Measurements from ENCODE around the gene PRDM7.
A peak's percentile ranks its signal among the peaks of the same experiment; 100 is the strongest.
"Not testable (repeated sequence)": the region's sequence is repeated elsewhere in the genome, so short reads cannot be mapped to it uniquely, and the experiment has no call there.

PRDM7 gene

DNA sequence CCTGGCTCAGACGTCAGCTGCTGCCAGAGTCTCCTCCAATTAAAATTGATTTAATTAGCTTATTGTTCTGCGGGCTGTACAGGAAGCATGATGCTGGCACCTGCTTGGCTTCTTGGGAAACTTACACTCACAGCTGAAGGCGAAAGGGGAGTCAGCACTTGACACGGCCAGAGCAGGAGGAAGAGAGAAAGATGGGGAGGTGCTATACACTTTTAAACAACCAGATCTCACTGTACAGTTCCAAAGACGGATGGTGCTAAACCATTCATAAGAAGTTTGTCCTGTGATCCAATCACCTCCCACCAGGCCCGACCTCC lies 1.4 kb upstream of the PRDM7 start:
- no peak for DNase-seq
- in situ Hi-C loops (cut with HindIII; ENCODE audit: low pct_ligation_motif_present, low pct_unique_long_range_greater_than_20kb, low sequenced_read_pairs), result no loop called here

DNA sequence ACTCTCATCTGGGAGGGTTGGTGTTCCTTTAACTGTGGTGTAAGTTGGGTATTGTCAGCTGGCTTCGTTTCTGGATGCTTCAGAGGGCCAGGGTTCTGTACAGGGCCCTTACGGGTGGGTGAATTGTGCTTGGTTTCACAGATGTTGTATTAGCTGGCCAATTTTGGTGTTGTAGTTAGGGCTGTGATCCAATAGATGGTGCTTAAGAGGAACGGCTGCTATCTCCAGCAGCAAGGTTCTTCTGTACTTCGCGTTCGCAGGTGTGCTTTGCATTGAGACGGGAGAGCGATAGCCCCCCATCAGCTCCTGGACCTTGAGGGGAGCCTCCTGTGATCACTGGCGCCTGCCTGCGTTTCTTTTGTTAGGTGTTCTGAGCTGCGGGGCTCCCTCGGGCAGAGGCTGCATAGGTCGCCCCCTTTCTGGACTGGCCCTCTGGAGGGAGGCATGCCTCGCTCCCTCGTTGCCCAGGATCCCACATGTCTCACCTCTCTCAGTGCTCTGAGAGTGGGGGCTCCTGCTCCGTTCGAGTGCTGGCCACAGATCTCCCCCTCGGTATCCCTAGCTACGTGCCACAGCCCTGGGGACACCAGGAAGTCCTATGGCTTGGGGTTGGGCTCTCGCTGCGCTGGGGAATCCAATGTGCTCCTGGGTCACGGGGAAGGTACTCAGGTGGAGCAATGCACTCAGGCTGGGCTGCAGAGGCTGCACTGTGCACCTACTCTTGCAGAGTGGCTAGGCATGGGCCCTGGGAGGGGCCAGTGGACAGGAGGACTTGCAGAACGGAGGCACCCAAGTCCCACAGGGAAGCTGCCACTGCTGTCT lies 837 bp upstream of the PRDM7 start:
- in situ Hi-C loops (cut with HindIII; ENCODE audit: low pct_ligation_motif_present, low pct_unique_long_range_greater_than_20kb, low sequenced_read_pairs), result no loop called here
- DNase-seq, result peak; percentile 46

DNA sequence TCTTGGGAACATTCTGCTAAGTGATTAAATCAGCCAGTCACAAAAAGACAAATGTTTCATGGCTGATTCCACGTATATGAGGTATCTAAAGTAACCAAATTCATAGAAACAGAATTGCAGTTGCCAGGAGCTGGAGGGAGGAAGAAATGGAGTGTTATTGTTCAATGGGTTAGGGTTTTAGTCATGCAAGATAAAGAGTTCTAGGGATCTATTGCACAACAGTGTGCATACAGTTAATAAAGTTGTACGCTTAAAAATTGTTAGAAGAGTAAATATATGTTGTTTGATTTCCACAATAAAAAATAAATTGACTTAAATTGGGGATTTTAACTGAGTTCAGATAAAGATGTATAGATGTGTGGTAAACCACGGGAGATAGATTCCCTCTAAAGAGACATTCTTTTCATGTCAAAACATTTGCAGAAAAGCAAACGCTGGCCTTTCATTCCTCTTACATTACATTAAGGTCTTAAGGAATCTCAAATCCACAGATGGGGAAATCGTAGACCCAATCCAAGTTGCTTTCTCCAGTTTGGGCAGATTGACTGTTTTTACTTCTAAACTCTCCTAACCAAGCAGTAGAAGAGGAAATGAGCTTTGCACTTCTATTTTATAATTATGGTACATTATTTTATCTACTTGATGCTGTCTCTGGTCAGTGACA lies 4.6 kb downstream of the PRDM7 start:
- in situ Hi-C loops (cut with HindIII; ENCODE audit: low pct_ligation_motif_present, low pct_unique_long_range_greater_than_20kb, low sequenced_read_pairs), result no loop called here
- no peak for DNase-seq

GRCh38 chr16:90070440-90070839 lies 6.7 kb downstream of the PRDM7 start:
- DNase-seq, result no peak
- in situ Hi-C loops (cut with HindIII; ENCODE audit: low pct_ligation_motif_present, low pct_unique_long_range_greater_than_20kb, low sequenced_read_pairs), result no loop called here

DNA sequence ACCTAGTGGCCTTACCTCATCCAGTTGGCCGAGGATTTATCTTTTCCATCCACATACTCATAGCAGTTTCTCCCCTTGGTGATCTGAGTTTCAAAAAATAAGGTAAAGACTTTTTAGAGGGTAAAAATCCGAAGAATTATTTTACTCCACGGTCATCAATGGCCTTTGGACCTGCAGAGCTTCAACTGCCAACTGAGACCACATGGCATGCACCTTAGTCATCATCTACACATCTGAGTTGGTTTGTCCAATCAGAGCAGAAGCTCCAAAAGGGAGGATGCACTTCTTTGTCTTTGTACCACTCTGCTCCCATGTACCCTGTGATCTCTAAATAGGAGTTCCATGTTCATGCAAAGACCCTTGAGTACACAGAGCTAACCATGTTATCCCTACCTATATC lies 15.7 kb downstream of the PRDM7 start:
- in situ Hi-C loops (cut with HindIII; ENCODE audit: low pct_ligation_motif_present, low pct_unique_long_range_greater_than_20kb, low sequenced_read_pairs), result no loop called here
- no peak for DNase-seq

DNA sequence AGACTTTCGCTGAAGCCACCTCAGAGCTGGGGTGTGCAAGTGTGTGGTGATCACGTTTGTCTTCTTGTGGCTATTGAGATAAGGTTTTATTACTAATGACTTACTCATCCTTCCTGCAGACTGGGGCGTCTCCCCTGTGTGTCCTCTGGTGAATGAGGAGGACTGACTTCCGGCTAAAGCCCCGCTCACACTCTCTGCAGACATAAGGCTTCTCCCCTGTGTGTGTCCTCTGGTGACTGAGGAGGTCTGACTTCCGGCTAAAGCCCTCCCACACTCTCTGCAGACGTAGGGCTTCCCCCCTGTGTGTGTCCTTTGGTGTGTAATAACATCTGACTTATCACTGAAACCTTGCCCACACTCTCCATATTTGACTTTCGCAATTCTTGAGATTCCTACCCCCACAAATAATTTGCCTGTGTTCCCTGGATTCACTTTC lies 19.4 kb downstream of the PRDM7 start:
- in situ Hi-C loops (cut with HindIII; ENCODE audit: low pct_ligation_motif_present, low pct_unique_long_range_greater_than_20kb, low sequenced_read_pairs), result no loop called here

GRCh38 chr16:90056521-90056920 lies 20.6 kb downstream of the PRDM7 start:
- DNase-seq; in situ Hi-C loops (cut with HindIII; ENCODE audit: low pct_ligation_motif_present, low pct_unique_long_range_greater_than_20kb, low sequenced_read_pairs): not testable (repeated sequence)

More for the DNA sequence above, 19.4 kb downstream of the PRDM7 start:
- DNase-seq, result no peak

DNA sequence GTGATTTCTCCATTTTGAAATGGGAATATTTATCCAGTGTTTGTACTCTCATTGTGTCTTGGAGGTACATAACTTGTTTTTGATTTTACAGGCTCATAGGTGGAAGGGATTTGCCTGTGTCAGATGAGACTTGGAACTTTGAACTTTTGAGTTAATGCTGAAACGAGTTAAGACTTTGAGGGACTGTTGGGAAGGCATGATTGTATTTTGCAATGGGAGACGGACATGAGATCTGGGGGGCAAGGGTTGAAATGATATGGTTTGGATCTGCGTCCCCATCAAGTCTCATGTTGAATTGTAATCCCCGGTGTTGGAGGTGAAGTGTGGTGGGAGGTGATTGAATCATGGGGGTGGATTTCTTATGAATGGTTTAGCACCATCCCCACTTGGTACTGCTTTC lies 21.8 kb downstream of the PRDM7 start:
- no peak for DNase-seq
- in situ Hi-C loops (cut with HindIII; ENCODE audit: low pct_ligation_motif_present, low pct_unique_long_range_greater_than_20kb, low sequenced_read_pairs), result no loop called here

- in situ Hi-C loops (cut with HindIII; ENCODE audit: low pct_ligation_motif_present, low pct_unique_long_range_greater_than_20kb, low sequenced_read_pairs), result no loop called here
Observed at GRCh38 chr16:90054554-90054953, 22.6 kb downstream of the PRDM7 start.

DNA sequence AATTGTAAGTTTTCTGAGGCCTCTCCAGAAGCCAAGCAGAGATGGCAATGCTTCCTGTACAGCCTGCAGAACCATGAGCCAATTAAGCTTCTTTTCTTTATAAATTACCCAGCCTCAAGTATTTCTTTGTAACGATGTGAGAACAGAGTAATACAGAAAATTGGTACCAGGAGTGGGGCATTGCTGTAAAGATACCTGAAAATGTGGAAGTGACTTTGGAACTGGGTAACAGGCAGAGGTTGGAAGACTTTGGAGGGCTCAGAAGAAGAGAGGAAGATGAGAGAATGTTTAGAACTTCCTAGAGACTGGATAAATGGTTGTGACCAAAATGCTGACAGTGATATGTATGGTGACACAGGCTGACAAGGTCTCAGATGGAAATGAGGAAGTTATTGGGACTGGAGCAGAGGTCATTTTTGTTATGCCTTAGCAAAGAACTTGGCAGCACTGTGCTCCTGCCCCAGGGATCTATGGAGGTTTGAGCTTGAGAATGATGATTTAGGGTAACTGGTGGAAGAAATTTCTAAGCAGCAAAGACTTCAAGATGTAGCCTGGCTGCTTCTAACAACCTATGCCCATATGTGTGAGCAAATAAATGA lies 23.1 kb downstream of the PRDM7 start:
- in situ Hi-C loops (cut with HindIII; ENCODE audit: low pct_ligation_motif_present, low pct_unique_long_range_greater_than_20kb, low sequenced_read_pairs), result no loop called here
- DNase-seq, result no peak

More at GRCh38 chr16:90054554-90054953, 22.6 kb downstream of the PRDM7 start:
- DNase-seq, result no peak

- in situ Hi-C loops (cut with HindIII; ENCODE audit: low pct_ligation_motif_present, low pct_unique_long_range_greater_than_20kb, low sequenced_read_pairs), result no loop called here
- DNase-seq, result no peak
Observed at GRCh38 chr16:90050969-90051368, 26.2 kb downstream of the PRDM7 start.

DNA sequence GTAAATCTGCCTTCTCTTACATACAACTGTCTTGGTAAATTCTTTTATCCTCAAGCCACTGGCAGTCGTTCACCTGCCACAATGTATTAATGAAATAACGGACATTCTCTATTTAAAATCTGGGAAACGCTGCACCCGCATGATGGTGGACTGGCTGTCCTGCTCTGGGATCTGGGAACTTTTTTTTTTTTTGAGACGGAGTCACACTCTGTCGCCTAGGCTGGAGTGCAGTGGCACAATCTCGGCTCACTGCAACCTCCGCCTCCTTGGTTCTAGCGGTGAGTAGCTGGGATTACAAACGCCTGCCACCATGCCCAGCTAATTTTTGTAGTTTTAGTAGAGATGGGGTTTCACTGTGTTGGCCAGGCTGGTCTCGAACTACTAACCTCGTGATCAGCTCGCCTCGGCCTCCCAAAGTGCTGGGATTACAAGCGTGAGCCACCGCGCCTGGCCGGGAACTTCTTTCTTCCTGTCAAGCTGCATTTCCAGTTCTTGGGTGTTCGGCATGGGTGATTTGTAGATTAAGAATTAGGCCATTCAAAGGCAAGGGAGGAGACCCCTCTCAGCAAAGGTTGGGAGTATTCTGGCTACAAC lies 28.3 kb downstream of the PRDM7 start:
- no peak for DNase-seq
- in situ Hi-C loops (cut with HindIII; ENCODE audit: low pct_ligation_motif_present, low pct_unique_long_range_greater_than_20kb, low sequenced_read_pairs), result no loop called here

DNA sequence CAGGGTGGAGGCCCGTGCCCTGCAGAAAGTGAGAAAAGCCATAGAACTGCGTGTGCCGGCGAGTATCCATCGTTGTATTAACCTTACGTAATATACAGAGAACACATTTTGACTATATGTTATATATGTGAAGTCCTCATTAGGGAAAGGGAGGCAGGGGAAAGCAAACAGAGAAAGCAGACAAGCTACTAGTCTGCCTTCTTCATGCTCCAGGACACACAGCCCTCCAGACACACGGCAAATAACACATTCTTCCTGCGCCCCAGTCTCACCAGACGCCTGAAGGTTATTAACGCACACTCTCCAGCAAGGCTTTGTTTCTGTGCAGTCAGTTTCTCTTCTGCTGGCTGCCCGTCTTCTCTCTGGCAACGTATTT lies 28.8 kb downstream of the PRDM7 start:
- in situ Hi-C loops (cut with HindIII; ENCODE audit: low pct_ligation_motif_present, low pct_unique_long_range_greater_than_20kb, low sequenced_read_pairs), result no loop called here
- no peak for DNase-seq

DNA sequence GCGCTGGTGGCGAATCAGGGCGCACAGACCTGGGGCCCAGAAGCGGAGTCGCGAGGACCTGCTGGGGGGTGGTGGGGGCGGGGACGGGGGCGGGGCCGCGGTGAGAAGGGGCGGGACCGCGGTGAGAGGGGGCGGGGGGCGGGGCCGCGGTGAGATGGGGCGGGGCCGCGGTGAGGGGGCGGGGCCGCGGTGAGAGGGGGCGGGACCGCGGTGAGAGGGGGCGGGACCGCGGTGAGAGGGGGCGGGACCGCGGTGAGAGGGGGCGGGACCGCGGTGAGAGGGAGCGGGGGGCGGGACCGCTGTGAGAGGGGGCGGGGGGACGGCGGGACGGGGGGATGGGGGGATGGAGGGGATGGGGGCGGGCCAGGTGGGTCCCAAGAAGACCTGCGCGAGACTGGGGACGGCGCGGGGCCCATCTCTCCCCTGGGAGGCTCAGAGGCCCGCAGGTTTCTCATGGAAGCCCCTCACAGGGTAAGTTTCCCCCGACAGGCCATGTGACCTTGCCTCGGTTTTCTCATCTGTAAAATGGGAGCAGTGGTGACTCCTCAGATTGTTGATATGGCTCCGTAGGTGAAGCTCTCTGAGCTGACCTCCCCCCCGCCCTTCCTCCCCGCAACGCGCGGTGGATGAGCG lies 29.3 kb downstream of the PRDM7 start:
- in situ Hi-C loops (cut with HindIII; ENCODE audit: low pct_ligation_motif_present, low pct_unique_long_range_greater_than_20kb, low sequenced_read_pairs), result no loop called here
- DNase-seq, result no peak

DNA sequence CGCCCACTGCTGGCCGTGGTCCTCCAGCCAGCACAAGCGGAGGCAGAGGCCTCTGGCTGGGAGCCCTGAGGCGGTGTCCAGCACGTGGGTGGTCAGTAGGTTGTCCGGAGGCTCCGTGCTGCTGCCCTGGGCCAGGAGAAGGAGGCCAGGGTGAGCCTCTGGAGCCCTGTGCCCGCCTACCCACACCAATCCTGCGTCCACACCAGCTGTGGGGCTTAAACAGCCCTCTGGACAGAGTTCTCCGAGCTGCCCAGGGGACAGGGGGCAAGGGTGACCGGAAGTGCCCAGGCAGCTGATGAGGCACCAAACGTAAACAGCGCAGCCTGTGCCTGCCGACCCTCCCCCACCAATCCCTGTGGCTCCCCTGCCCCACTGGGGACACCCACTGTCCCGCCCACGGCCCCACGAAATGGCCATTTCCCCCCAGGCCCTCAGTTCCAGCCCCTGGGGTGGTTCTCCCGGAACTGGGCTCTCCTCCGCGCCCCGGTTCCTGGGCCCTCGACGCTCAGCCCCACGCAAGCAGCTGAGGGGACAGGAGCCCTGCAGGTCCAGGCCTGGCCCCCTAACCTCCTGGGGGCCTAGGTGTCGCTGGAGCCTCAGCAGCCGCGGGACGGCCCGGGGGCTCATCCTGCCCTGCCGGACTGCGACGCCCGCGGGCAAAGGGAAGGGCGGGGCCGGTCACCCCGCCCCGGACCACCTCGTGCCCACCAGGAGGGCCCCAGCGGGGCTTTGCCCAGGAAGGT lies 30.0 kb downstream of the PRDM7 start:
- in situ Hi-C loops (cut with HindIII; ENCODE audit: low pct_ligation_motif_present, low pct_unique_long_range_greater_than_20kb, low sequenced_read_pairs), result no loop called here

DNA sequence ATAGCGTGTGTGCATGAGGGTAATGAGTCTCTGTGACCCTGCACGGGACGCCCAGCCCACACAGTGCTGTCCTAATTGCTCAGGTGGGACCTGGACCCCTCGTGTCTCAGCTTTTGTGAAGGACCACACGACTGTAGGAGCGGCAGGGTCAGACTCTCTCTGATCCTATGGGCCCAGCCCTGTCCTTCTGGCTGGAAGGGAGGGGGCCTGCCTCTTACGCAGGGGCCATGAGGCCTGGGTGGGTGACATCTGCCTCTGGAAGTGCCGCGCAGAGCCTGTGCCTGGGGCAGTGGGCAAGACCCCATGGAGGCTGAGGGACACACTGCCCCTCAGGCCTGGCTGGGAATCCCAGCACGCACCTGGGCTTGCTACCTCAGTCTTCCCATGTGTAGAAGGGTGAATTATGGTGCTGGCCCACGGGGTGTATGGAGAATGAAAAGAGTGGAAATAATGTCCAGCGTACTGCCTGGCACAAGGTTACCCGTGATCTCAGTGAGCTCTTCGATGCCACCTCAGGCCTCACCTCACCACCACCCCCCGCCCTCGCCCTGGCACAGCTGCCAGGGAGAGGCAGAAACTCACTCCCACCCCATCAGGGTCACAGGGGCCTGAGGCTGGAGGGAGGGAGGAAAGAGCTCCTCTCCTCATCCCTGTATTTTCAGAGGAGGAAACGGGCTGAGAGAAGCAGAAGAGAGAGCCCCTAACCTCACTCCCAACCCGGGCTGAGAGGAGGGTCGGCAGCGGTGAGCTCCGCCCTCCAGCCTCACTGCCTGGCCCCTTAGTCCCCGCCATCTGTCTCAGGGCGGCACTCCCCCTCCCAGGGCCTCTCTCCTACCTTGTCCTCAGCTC lies 30.8 kb downstream of the PRDM7 start:
- in situ Hi-C loops (cut with HindIII; ENCODE audit: low pct_ligation_motif_present, low pct_unique_long_range_greater_than_20kb, low sequenced_read_pairs), result no loop called here

More for the DNA sequence above, 30.0 kb downstream of the PRDM7 start:
- peak; percentile 73 for DNase-seq

DNA sequence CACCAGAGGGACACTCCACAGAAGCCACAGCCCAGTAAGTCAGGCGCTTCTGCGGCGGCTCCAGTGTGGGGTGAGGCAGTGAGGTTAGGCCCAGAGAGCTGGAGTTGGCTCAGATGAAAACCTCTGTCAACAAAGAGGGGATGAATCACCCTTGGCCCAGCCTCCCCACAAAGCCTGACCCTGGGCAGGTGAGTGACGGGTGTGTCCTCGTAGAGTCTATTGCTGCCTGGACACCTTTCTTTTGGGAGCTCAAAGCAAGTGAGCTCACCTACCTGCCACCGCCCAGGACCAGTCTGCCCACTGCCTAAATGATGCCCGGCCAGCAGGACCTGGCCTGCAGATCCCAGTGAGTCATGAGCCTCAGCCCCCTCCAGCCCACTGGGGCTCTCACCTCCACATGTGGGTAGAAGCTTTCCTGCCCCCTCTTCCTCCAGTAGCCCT lies 33.0 kb downstream of the PRDM7 start:
- DNase-seq, result no peak
- in situ Hi-C loops (cut with HindIII; ENCODE audit: low pct_ligation_motif_present, low pct_unique_long_range_greater_than_20kb, low sequenced_read_pairs), result no loop called here

More for the DNA sequence above, 30.8 kb downstream of the PRDM7 start:
- DNase-seq, result no peak
